CMK (cell line): ENCODE results near the gene DIP2C.

Experiments used
- DNase-seq: peaks from one replicate; pipeline ENCODE4 v3.0.0-alpha.2; 2010; ENCODE audit warnings: low read depth

Gene DIP2C

DNA sequence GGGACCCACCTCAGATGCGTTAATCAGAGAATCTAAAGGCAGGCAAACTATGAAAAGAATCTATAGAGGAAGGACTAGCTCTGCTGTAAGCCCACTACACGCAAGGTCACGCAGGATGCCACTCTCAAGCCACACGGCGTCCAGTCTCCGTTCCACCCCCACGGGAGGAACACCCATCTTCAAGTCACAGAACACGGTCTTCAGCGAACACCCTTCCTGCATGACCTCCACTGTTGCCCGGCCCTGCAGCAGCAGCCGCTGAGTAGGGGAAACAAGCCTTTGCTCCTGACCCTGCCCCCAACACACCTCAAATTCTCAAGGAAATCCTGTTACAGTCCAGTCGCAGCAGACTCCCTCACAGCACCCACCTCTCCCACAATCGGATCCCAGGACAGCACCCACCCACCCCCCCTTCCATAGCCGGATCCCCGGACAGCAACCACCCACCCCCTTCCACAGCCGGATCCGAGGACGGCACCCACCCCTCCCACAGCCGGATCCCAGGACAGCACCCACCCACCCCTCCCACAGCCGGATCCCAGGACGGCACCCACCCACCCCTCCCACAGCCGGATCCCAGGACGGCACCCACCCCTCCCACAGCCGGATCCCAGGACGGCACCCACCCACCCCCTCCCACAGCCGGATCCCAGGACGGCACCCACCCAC, 133.7 kb downstream of the DIP2C start:
- DNase-seq, result no peak

DNA sequence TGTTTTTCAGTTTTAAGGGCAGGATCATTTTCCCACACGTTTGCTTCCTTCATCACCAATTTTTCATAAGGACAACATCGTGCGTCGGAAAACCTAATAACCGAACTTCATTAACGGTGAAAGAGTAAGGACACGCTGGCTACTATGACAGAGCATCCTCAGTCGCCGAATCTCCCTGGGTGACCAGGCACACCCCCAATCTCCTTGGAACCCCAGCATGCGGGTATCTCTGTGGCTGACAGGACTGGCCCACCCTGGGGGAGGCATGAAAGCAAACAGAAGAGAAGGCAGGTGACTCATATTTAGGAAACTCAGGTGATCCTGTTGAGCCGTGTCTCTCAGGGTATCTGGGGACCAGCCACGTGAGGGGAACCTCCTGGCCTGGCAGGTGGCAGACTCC, 134.2 kb downstream of the DIP2C start:
- no peak for DNase-seq

DNA sequence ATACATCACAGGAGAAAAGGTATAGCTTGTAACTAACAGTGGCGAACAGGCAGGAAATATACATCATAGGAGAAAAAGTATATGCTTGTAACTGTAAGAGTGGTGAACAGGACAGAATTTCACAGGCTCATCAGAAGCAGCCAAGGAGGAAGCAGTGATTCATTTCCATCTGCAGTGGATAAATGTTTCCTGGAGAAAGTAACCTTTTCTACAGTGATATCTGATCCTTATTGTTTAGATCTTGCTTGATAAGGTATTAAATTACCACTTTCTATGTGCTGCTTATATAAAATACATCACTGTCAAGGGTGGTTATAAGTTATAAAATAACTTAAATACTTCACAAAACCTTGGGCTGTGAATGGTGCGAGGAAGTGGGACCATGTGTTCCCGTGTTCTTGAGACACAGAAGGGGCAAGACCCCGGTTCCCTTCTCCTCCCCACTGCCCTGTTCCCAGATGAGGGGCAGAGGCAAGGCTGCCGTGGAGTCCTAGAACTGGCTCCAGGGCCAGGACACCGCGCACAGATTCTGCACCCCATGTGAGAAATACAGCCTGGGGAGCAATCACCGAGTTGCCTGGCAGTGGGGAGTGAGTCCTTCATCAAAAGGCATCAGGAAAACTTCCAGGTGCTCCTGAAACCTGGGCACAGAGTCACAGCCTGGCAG, 135.2 kb downstream of the DIP2C start:
- DNase-seq, result no peak

DNA sequence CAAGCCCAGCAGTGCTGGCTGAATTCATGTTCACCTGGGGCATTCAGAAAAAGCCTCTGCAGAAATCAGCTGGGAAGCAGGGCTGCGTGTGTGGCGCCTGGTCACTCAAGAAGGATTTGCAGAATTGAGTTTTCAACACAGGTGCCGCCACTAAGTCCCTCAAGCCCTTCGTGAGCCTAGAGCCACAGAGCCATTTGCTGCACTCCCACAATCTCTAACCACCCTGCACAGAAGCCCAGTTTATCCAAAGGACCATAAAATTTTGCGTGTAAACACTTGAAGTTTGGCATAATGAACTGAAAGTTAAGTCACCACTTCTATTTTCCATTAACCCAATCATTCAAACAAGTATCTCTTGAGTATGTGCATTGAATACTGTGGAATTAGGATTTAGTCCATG, 136.2 kb downstream of the DIP2C start:
- no peak for DNase-seq

DNA sequence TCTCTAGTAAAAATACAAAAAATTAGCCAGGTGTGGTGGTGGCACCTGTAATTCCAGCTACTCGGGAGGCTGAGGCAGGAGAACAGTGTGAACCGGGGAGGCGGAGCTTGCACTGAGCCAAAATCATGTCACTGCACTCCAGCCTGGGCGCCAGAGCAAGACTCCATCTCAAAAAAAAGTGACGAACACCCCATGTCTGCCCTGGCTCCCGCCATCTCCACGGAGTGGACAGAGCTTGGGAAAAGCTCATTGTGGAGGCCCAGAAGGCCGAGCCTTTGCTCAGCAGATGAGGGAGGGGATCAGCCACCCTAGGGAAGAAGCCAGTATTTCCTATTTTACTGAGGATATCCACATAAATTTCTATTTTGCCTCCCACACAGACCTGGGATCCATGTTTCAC, 136.8 kb downstream of the DIP2C start:
- DNase-seq, result no peak

DNA sequence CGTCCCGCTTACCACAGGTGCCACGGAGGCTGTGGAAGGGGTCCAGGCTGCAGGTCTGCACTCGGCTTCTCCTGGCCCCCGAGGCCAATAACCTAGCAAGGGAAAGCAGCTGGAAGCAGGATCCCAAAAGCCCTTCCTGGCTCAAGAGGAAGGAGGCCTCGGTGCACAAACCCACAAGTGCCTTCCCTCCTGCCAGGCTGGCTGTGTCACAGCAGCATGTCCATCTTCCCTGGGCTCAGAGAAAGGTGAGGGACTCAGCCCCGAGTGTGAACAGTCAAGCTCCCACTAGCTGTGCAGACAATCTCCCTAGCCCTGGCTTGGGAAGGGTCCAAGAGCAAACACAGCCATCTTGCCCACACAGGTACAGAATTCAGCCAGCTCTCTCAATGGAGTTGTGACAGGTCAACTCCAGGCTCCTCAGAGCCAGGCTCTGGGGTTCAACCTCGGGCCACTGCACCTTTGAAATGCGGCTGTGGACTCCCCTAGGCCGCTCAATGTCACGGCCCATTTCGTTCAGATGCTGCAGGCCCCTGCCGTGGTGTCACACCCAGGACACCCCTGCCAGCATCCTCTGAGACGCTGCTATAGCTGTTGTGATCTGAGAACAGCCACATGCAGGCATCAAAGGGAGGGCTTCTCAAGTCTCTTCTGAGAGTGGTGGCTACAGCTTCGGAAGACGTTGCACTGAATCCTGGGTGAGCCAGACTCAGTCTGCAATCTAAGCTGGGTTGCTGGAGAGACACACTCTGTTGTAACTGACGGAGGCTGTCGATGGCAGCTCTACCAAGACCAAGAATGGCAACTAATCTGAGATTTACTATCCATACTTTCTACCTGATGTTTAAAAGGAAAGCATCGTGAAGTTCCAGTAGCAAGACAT, 137.9 kb downstream of the DIP2C start:
- no peak for DNase-seq

DNA sequence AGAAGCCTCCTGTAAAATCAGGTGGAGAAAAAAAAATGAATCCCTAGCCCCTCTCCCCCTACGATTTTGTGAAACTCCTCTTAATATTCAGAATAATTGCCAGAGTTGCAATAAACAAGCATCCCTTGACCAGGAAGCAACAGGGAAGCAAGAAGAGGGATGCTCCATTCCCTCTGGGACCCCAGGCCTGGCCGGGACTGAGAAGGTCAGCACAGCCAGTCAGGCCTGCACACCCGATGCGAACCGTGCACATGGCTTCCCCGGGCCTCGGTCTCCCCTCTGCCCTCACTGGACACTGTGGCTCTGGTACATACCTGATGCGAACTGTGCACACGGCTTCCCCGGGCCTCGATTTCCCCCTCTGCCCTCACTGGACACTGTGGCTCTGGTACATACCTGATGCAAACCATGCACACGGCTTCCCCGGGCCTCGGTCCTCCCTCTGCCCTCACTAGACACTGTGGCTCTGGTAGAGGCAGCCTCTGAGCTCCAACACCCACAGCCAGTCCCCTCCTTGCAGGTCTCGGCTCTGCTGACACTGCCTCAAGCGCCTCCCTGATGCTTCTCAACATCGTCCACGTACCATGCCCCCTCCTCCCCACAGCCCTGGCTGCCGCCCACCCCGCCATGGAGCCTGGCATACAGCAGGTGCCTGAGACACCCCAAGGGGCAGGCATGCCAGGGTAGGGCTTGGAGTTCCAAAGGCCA, 138.6 kb downstream of the DIP2C start:
- no peak for DNase-seq

DNA sequence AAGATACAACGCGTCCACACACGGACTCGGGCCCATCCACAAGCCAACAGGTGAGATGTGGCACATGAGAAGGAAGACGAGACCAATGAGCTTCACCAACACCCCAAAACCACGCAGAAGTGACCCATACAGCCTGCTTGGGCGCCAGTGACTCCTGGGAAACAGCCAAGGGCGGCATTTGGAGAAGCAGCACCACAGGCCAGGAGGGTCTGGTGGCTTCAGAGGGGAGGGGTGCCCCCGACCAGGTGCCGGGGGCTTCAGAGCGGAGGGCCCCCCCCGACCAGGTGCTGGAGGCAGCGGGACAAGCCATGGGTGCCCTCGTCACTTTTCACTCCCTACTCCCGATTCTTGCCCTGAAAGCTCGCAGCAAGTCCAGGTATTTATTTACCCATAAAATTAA, 140.1 kb downstream of the DIP2C start:
- no peak for DNase-seq

DNA sequence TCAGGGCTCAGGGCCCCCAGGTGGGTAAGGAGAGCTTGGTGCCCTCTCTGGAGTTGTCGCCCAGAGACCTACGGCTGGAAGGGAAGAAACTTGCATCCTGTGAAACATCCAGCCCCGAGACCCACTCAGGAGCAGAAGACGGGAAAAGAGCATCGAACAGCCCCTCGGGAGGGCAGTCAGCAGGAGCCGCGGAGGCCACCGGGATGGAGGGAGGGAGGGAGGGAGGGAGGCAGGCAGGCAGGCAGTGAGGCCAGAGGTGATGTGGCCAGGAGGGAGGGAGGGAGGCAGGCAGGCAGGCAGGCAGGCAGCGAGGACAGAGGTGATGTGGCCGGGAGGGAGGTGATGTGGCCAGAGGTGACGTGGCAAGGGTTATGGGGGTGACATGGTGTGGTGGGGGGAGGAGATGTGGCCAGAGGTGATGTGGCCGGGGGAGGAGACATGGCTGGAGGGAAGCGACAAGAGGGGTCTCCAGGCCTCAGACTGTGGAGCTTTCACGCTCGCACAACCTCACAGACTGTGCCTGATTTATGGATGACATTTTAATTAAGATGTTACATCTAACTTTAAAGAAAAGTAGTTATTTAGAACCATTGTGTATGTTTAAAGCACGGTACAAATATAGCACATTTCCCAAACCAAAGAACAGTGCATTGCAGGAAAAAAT, 141.1 kb downstream of the DIP2C start:
- no peak for DNase-seq

DNA sequence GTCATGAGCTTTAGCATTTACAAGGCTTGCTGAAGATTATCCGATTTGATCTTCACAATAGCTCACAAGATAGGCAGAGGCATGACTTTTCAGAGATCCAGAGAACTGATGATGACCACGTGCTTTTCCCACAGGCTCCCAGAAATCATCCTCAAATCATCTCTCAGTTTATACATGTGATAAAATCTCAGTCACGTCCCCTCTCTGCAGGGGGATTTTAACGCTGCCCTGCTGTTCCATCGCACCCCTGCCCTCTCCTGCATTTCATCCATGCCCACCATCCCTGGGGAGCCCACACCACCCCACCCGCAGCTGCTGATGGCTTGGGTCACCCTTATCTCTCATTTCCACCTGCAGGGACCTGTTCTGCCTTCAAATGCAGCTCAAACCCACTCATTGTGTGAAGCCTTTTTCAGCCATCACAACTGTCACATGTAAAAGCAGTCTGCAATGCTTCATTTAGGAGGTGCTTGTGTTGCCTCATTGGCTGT, 141.8 kb downstream of the DIP2C start:
- DNase-seq, result no peak

DNA sequence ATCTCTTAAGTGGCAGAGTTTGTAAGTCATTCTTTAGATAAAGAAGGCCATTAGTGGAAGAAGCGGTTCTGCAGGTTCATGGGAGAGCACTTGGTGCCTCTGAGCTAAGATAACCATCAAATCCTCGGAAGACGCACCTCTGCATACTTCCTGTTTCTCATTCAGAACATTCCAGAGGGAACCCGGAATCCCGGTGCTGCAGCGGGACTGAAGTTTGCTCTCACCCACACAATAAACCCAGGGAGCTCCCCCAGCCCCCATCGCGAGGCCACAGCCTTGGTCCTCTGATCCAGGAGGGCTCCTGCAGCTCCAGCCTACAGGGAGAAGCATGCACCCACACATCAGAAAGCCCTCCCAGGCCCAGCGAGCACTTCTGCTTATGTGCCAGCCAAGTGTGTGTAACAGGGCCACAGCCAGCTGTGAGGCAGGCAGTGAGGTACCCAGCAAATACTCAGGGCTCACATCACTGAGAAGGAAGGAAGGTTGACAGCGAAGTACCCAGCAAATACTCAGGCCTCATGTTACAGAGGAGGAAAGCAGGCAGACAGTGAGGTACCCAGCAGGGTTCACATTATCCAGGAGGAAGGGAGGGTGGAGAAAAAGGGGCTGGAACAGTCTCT, 142.4 kb downstream of the DIP2C start:
- DNase-seq, result no peak

DNA sequence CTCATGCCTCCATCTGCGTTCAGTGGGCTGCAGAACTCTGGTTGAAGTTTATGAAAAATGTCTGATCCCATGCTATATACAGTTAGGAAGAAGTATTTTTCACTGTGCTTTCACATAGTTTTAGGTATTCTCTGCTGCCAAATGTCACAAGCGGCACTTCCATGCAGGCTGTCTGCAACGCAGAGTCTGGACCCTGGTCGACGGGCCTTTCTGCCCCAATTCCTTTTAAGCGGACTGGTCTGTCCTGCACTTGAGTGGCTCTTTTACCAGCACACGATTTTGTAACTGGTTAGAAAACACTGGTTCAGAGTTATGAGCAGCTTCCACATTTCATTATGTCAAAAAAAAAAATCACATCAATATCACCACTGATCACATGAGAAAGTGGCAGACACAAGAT, 143.0 kb downstream of the DIP2C start:
- DNase-seq, result no peak

DNA sequence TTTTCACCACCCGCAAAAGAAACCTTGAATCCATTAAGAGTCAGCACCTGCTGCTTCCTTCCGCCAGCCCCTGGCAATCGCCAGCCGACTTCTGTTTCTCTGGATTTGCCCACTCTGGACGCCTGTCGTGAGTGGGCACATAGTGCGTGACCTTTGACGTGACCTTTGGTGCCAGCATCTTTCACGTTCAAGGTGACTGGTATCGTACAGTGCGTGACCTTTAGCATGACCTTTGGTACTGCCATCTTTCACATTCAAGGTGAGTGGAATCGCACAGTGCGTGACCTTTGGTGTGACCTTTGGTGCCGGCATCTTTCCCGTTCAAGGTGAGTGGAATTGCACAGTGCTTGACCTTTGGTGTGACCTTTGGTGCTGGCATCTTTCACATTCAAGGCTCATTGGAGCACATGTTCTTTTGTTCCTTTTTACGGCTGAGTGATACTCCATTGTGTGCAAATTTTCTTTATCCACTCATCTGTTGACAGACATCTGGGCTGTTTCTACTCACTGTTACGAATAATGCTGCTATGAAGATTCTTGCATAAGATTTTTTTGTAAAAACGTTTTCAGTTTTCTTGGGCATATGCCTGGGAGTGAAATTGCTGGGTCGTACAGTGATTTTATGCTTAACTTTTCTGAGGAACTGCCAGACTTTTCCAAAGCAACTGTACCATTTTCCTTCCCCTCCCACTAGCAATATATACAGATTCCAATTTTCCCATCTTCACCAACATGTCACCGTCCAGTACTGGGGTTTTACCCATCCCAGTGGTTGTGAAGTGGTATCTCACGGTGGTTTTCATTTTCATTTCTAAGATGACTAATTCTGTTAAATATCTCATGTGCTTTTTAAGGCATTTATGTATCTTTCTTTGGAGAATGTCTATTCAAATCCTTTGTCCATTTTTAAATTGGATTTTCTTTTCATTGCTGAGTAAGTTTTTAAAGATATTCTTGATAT, 145.3 kb downstream of the DIP2C start:
- DNase-seq, result no peak

DNA sequence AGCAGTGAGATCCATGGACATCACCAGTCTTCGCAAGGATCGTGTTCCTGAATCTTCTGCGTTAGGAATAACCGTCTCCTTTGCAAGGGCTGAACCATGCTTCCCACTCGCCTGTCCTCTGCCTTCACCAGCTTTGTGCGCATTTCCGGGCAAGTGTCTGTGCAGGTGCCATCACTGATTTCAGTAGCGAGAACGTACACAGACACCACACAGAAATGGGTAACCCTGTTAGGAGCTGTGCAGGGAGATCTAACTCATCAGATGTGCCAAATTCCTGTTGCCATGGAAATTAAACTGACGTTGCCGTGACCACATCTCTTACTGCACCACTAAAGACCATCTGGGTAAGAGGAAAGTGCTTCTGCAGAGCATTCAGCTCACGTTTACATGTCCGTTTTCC, 146.3 kb downstream of the DIP2C start:
- no peak for DNase-seq

DNA sequence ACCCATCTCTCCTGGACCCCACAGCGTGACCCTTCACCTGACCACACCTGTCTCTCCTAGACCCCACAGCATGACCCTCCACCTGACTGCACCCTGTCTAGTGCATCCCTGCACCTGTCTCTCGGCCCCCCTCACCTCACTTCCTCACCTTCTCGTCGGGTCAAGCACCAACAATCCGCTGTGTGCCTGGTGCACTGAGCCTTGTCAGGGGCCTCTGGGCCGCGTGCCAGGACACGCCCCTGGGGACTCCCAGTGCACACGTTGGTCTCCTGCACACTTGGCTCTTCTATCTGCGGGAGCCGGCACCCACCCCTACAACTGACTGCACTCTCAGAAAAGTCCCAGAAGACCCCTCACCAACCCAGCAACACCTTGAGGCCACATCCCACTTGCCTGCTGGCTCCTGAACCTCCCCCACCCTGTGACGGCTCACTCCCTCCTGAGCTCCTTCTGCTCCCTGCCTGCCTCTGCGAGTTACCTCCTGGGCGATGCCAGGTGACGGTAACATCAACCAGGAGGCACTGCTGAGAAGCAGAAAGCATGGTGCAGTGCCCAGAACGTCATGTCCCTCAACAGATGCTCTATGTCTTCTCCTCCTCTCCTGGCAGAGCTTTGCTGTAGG, 147.6 kb downstream of the DIP2C start:
- no peak for DNase-seq

DNA sequence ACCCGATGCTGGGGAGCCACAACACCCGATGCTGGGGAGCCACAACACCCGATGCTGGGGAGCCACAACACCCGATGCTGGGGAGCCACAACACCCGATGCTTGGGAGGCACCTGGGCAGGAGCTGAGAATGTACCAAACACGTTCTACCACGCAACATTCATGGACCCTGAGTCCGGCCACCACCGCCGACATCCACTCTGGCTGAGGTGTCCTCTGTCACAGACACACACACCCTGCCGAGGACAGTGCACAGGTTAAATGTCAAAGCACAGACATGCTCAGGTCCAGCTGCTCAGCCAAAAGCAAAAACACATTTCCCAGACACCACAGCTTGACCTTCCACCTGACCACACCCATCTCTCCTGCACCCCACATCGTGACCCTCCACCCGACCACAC, 148.4 kb downstream of the DIP2C start:
- DNase-seq, result no peak

DNA sequence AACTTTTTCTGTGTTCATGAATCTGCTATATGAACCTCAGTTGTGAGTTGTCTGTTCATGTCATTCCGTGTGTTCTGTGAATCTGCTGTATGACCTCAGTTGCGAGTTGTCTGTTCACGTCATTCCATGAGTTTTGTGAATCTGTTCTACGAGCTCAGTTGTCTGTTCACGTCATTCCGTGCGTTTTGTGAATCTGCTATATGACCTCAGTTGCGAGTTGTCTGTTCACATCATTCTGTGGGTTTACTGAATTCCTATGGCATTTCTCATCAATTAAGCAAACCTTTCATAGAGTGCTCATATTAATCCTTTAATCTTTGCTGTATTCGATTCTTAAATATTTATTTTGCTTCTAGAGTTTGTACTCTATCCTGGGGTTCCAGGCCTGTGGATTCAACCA, 150.6 kb downstream of the DIP2C start:
- no peak for DNase-seq

DNA sequence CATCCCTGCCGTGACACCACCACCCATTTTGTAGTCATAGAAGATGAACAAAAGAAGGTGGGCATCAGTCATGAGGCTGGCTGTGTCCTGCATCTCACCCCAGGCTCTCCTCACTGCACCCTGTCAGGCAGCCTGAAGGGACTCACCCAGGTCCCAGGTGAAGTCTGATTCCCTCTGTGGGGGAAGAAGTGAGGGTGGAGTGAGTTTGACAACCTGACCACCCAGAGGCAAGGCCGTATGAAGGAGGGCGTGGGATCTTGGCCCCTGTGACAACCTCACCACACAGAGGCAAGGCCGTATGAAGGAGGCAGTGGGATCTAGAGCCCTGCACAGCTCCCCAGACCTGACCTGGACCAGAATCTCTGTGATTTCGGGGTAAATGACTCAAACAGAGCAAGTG, 152.5 kb downstream of the DIP2C start:
- no peak for DNase-seq

DNA sequence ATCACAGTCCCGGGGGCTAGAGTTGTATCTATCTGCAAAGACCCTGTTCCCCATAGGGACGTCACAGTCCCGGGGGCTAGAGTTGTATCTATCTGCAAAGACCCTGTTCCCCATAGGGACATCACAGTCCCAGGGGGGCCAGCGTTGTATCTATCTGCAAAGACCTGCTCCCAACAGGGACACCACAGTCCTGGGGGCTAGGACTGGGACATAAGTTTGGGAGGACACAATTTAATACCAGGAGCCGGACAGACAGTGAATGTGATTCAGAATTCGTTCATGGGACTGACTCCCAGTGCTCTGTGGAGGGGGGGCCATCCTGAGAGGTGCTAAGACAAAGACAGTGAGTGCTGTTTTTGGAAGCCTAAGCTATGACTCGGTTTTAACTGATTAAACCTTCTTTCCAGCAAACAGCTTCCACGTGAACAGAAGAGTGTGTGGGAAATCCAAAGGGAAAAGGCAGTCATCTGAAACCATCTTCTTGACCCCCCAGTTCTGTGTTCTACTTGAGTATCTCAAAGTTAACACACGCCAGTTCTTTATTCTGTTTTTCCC, 153.0 kb downstream of the DIP2C start:
- no peak for DNase-seq
